ACHN (cell line): ENCODE results near the gene EIF2D.
A peak's percentile ranks its signal among the peaks of the same experiment; 100 is the strongest.

ENCODE experiments used
- DNase-seq: peaks from one replicate; pipeline ENCODE4 v3.0.0-alpha.2; 2015
- in situ Hi-C: cut with HindIII; loops from 2 replicates; pipeline ENCODE4 v1.10.0; 2017; ENCODE audit warnings: low sequenced_read_pairs, low pct_ligation_motif_present, low pct_unique_long_range_greater_than_20kb

The EIF2D gene

DNA sequence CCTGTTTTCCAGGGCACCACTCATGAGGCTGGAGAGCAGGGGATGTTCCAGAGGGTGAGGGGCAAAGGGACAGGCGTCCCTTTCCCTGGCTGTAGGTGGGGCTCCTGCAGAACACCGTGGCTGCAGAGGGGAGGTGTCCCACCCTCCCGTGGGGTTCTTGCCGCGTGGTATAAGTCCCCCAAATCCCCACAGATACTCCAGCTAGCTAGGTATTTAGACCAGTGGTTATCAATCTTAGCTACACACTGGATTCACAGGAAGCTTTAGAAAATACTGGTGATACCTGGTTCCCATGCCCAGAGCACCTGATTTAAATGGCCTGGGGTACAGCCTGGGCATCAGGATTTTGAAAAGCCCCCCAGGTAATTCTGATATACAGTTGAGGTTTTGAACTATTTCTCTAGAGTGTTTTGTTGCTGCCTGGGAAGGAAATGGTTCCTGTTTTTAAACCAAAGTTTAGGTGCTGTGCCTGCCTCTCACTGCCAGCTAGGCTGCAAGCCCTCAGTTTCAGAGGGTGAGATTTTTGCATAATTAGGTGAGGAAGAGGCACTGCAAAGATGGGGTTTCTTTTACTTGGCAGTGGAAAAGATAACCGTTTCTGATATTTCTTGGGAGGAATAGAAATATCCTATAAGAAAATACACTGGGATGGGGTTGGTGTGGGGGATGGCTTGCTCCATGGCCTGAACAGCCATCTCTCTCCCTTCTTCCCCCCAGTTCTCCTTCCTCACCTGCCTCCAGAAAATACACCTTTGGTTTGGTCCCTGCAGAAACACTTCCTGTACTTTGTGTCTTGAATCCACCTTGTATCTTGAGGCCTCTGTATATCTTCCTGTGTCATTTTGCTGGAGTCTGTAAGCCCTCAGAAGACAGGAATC is 53.2 kb downstream of the EIF2D start:
- in situ Hi-C loops = no loop called here
- DNase-seq = no peak

DNA sequence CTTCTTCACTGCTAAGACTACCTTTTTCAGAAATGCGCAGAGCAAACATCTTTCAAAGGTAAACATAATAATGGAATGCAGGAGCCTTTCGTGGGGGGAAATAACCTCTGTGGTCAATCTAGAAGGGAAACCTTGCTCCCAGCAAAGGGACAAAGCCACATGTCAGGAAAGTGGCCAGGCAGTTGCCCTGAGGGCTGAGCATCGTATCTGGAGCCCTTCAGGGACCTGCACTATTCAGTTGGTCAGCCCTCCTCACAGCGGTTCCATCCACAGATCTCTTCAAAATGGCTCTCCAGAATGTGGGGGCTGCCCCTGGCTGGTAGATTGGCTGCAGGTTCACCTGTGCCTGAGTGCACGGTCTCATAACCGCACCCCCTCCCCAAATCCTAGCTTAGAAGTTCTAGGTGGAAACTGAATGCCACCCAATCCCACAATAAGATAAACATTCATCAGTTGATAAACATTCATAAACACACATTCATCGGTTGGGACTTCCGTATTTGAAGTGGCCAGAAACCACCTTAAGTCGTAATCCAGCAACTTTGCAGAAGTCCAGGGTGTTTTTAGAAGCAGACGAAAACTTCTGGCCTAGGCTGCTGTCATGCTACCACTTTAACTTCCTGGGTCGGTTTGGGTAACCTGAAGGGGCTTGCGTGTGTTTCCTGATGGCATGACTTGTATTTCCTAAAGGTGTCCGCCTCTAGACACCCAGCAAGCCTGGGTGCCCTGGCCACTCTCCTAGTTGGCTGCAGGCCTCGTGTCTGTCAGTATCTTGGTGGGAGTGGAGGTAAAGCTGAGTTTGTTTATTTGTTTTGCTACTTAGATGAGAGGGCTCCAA is 54.4 kb downstream of the EIF2D start:
- DNase-seq = no peak
- in situ Hi-C loops = no loop called here

DNA sequence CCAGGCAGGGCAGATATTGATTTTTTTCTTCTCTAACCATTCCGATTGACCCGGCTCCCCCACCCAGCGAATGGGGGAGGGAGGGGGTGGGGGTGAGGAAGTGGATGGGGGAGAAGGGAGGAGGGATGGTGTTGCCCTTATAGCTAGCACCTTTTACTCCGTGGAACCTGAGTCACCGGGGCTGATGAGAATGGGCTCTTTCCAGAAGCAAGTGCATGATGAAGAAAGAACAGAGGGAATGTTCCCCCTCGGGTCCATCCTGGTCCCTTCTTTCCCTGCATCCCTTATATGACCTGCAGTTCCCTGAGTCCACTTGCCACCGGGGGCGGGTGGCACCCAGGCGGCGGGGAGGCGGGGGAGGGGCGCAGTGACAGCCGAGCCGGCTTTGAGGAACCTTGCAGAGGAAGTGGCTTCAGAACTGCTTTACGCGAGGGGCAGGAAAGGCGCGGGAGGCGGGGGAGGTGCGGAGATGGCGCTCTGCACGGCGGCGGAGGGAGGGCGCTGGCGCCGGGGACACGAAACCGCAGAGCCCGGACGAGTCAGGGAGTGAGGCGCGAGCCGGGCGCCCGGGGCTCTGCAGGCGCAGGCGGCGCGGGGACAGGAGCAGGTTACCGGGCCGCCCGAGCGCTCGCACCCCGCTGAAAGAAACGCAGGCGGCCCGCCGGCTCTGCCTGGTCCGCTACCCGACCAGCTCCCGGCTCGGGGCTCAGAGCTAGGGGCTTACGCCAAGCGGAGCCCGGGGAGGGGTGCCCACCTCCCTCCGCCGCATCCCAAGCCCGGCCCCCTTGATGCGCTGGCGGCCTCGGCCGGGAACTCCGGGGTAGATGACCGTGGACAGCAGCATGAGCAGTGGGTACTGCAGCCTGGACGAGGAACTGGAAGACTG is 55.3 kb downstream of the EIF2D start:
- in situ Hi-C loops = no loop called here
- peak; percentile 48 for DNase-seq

DNA sequence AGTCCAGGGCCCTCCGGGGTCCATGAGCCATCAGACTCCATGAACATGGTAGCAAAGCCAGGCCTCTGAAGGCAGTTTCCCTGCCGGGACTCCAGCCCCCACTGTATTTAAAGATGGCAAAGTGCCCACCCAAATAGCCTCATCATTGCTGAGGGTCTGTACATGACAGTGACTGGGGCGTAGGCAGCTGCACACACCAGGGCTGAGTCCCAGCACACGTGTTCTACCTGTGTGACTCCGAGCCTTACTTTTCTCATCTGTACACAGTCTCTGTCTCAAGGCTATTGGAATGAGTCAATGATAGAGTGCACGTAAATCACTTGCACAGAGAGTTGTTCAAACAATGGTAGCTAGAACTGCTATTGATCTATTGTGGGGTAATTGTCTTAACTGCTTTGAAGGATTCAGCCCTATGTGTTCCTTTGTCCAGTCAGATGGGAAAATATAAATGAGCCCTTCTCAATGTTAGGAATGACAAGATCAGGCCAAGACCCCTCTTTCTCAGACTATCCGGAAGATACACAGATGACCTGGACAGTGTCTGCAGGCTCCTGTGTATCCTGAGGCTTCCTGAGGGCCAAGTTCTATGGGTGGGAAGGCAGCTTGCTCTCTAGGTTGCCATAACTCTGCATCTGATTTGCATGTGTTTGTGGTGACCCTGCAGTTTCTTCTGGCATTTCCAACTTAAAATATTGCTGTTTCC is 56.1 kb downstream of the EIF2D start:
- no peak for DNase-seq
- in situ Hi-C loops = no loop called here

DNA sequence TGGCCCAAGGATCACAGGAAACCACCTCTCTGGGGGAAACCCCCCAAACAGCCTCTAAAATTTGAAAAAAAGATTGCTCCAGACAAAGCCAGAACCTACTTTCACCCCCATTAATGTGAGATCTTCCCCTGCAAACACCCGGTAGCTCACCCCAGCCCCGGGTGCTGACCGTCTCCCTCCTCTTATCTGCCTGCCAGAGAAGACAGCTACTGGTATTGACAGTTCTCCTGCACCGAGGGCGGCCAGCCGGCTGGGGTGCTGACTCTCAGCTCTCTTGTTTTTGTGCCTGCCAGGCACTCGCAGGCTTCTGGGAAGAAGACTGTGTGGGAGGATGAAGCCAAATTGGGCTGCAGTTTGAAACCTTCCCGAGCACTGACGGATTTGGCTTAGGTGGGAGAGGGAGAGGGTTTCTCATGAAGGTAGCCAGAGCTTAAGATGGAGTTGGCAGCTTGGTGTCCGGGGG is 56.8 kb downstream of the EIF2D start:
- no peak for DNase-seq
- in situ Hi-C loops = no loop called here

DNA sequence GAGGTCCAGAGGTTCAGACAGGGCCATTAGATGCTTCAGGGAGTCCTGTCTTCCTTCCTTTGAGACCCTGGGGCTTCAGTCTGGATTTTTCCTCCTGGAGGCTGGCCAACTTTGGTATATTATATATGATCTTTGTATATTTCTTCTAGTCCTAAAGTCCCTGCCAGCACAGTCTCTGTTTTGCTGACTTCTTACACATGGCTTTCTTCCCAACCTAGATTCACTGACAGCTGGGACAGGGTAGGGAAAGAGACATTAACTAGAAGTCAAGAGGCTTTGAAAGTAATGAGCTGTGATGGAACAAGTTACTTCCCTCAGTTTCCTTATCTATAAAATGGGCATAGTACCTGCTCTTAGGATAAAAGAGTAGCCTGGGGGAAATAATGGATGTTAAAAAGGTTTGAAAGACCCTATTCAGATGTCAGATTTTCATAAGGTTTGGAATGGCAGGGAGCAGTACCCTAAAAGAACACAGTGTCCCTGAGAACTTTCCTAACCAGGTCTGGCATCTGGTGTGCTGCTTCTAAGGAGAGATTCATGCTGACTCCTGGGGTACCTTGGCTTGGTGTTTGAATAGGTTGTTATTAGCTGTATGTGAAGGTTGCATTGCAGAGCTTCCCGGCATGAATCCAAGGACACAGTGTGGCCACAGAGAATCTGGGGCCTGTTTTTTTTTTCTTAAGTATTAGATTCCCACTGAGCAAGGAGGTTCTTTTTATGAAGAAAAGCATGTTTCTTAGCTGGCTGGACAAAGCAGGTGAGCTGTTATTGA is 57.4 kb downstream of the EIF2D start:
- DNase-seq = no peak
- in situ Hi-C loops = no loop called here

DNA sequence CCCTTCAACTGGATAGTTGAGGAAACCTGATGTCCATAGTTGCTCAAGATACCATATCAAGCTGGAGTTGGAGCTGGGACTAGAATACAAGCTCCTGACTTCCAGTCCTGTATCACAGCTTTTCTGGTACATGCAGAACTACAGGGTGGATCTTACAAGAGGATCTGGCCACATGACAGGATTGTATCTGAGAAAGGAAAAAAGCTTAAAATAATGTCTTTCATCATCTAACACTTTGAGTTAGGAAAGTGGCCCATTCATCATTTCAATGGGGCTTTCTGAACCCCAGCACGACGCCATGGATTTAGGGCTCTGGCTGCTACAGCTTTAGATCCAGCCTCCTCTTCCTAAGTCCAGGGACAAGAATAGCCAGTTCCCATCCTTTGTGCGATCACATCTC is 58.1 kb downstream of the EIF2D start:
- DNase-seq = no peak
- in situ Hi-C loops = no loop called here

DNA sequence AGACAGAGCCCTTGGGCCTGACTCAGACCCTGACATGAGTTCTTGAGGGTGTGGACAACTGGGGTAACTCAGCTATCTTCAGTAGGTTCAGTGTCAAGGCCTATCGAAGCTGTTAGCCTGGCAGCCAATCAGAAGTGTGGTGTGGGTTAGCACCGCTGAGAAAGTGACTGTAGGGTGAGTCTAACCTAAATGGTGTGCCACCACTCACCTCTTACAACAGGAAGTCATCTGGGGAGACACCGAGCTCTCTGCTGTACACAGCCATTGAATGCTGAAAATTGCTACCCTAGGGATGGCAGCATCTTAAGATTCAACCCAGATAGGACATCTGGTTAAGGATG is 60.3 kb downstream of the EIF2D start:
- DNase-seq = no peak
- in situ Hi-C loops = no loop called here

DNA sequence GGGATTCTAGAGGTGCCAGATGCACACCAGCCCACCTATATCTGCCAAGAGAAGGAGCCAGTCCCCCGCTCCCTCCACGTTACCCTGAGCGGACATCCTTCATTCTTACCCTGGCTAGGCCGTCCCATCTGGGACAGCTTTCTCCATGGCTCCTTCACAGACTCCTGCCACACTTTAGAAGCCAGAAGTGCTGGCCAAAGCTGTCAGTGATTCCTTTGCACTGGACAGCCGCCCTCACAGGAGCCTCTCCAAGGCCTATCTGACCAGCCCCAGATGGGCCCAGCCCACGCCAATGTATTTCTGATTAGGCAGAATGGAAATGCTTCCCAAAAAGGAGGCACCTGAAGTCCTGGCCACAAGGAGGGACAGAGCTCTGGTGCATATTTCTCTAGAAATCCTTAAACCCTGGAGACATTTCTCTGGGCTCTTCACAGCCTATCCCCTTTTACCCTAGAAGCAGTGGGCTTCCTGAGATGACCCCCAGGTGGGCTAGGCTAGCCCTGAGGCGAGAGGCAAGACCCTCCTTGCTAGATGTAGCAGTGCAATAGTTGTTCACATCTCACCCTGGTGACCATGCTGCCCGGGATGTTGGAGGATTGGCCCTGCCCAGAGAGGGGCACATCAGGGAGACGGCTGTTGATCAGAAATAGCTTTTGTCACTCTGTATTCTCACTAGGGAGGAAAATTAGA is 60.8 kb downstream of the EIF2D start:
- no peak for DNase-seq
- in situ Hi-C loops = no loop called here

DNA sequence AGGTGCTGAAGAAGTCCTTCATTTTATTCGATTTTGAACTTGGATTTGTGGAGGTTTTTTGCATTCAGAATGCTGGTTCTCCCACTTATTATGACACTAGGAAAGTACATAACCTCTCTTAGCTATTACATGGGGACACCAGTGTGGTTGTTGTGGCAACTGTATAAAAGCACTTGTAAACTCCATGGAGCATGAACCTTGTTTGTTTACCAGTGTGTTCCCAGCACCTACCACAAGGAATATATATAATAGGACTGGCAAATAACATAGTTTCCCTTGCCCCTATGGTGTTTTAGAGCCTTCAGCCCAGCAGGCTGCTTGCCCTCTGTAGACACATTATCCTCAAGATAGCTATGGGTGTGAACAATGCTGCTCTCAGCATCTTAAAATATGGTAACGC is 61.8 kb downstream of the EIF2D start:
- DNase-seq = no peak
- in situ Hi-C loops = no loop called here

DNA sequence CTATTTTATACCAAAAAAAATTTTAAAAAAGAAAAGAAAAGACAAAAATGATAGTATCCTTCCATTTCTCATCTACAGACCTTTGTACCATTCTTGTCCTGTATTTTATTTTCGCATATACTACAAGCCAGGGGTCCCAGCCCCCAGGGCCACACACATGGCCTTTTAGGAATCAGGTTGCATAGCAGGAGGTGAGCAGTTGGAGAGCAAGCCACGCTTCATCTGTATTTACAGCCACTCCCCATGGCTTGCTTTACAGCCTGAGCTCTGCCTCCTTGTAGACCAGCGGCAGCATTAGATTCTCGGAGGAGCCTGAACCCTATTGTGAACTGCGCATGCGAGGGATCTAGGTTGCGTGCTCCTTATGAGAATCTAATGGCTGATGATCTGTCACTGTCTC is 65.2 kb downstream of the EIF2D start:
- DNase-seq = no peak
- in situ Hi-C loops = no loop called here

DNA sequence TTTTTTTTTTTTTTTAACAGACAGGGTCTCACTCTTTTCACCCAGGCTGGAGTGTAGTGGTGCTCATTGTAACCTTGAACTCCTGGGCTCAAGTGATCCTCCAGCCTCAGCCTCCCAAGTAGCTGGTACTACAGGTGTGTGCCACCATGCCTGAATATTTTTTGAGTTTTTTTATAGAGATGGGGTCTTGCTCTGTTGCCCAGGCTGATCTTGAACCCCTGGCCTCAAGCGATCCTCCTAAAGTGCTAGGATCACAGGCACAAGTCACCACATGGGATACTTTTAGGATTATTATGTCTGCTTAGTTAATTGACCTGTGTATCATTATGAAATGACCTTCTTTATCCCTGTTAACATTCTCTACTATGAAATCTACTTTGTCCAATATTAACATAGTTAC is 66.9 kb downstream of the EIF2D start:
- in situ Hi-C loops = no loop called here
- no peak for DNase-seq

DNA sequence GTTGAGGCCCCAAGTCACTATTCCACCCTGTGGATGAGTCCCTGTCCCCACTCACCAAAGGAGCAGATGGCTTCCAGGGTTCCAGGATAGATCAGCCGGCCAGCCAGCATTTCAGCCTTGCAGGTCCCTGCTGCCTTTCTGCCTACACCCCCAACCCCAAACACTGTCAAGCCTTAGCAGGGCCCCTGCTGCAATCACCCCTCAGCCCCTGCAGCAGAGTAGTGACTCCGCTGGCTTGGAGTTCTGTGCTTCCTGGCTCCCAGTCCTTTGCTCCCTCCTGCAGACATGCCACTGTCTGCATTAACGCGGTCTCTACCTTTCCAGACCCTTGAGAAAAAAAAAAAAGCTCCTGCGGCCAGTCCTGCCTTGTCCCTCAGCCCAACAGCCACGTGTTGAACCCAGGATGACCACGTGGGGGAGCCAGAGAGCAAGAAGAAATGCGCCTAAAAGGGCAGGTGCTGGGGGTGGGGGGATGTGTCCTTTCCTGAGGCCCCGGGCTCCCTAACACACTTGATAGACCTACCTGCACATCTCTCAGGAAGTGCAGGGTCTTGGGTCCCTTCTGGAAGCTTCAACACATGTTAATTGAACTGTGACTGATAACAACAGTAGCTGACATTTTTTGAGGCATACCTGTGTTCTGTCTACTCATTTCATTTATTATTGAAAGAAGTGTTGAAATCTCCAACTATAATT is 67.6 kb downstream of the EIF2D start:
- in situ Hi-C loops = no loop called here

More for the DNA sequence above, 67.6 kb downstream of the EIF2D start:
- peak; percentile 62 for DNase-seq
